ENCODE results near the gene DPP10. TPM values are rescaled to one million over a fixed set of nuclear protein-coding genes. Genes with fewer than 3 reads are reported as not detected.
"Not testable (repeated sequence)": the region's sequence is repeated elsewhere in the genome, so short reads cannot be mapped to it uniquely, and the experiment has no call there.

Gene DPP10
- total and polyA plus RNA-seq, 4 experiments from 2014 or later, result not detected

DNA sequence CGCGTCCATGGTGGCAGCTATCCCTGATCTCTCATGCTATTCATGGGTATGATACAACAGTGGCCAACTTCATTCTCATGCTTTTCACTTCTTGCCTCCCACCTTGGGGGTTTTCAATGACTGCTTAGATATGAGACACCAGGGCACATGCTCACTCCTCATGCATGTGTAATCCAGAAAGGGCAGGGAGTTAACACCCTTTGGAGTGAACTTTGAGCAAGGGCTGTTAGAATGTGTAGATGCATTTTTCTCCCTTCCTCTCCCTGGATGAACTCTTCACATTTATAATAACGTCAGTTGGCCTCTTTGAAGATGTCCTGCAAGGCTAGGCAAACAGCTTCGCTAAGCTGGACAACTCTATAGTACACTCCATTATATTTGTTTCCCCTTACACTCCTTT is 56.7 kb downstream of the DPP10 start:
- no peaks in the 10 kb centered on the region for H3K4me1 Mint-ChIP-seq
- POLR2A ChIA-PET (ENCODE audit: partially characterized antibody), result no interaction called here

DNA sequence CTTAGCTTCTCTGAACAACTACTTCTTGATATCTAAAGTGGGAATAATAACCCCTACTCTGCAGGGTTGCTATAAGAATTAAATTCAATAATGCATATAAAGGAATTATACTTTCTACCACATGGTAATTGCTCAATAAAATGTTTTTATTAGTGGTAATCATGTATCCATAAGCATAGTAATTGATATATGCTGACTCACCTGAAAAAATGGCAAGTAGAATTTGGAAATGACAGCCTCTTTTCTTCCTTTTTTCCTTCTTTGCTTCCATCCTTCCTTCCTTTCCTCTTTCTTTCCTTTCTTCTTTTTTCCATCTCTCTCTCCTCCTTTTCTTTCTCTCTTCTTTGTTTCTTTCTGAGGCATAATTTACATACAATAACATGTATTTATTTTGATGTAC is 65.3 kb downstream of the DPP10 start:
- Histone ChIP-seq H3K36me3 (ENCODE audit: insufficient read depth, low read length) (no peaks in the 10 kb centered on the region), H3K27me3 (ENCODE audit: insufficient read depth, low read length) (no peaks in the 10 kb centered on the region), H3K27ac (ENCODE audit: low read depth, low read length) (no peak overlapping the region), H3K4me3 (ENCODE audit: low read length in 2 of 2) (no peak overlapping the region), H3K9me3 (ENCODE audit: control insufficient read depth in 1 of 2, low read length in 2 of 2) (no peaks in the 10 kb centered on the region), H3K4me1 (ENCODE audit: insufficient read depth, low read length) (no peaks in the 10 kb centered on the region)
- peaks cover 0 to 1% (median 0%) of the 10 kb centered on the region in 8 donors for H3K9me3 Mint-ChIP-seq
- H3K36me3 Mint-ChIP-seq, result no peaks in the 10 kb centered on the region
- no peak overlapping the region for H3K27ac Mint-ChIP-seq
- ChIA-PET CTCF (ENCODE audit: partially characterized antibody) (no interaction called here), POLR2A (ENCODE audit: partially characterized antibody) (no interaction called here)
- no peak overlapping the region for H3K4me3 Mint-ChIP-seq
- H3K27me3 Mint-ChIP-seq, result peaks cover 2% of the 10 kb centered on the region in 2 donors
- no peak for DNase-seq
- no peaks in the 10 kb centered on the region for H3K4me1 Mint-ChIP-seq
- intact Hi-C loops (cut with micrococcal nuclease), result no loop called here

More for the DNA sequence above, 56.7 kb downstream of the DPP10 start:
- Histone ChIP-seq H3K9me3 (ENCODE audit: control insufficient read depth in 1 of 2, low read length in 2 of 2) (no peaks in the 10 kb centered on the region), H3K27me3 (ENCODE audit: insufficient read depth, low read length) (no peaks in the 10 kb centered on the region), H3K4me1 (ENCODE audit: insufficient read depth, low read length) (no peaks in the 10 kb centered on the region), H3K4me3 (ENCODE audit: low read length in 2 of 2) (no peak overlapping the region), H3K27ac (ENCODE audit: low read depth, low read length) (no peak overlapping the region), H3K36me3 (ENCODE audit: insufficient read depth, low read length) (no peaks in the 10 kb centered on the region)
- Mint-ChIP-seq H3K27ac (no peak overlapping the region), H3K36me3 (no peaks in the 10 kb centered on the region), H3K4me3 (no peak overlapping the region), H3K27me3 (no peaks in the 10 kb centered on the region), H3K9me3 (peaks cover 0 to 2% (median 0%) of the 10 kb centered on the region in 8 donors)
- CTCF ChIA-PET (ENCODE audit: partially characterized antibody), result no interaction called here
- no peak for DNase-seq
- intact Hi-C loops (cut with micrococcal nuclease), result no loop called here

DNA sequence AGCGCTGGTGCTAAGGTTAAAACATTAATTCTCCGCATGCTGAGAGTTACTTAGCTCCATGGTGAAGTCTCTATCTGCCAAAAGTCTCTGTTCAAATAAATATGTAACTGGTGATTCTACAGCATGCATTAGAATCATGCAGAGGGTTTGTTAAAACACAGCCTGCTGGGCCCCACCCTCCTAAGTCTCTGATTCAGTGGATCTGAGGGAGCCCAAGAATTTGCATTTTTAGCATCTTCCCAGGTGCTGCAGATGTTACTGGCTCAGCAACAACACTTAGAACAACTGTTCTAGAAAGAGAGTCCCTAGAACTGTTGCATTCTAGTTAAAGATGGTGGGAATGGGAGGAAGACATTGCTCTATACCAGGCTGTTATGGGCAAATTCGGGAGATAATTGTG is 73.4 kb downstream of the DPP10 start:
- ChIA-PET POLR2A (ENCODE audit: partially characterized antibody) (no interaction called here), CTCF (ENCODE audit: partially characterized antibody) (no interaction called here)
- H3K36me3 Mint-ChIP-seq, result no peaks in the 10 kb centered on the region
- H3K4me3 ChIP-seq (ENCODE audit: low read length in 2 of 2), result no peak overlapping the region
- H3K27me3 ChIP-seq (ENCODE audit: insufficient read depth, low read length), result no peaks in the 10 kb centered on the region
- H3K27me3 Mint-ChIP-seq, result peaks cover 0 to 2% of the 10 kb centered on the region in 2 donors
- H3K27ac Mint-ChIP-seq, result no peak overlapping the region
- no peaks in the 10 kb centered on the region for H3K4me1 ChIP-seq (ENCODE audit: insufficient read depth, low read length)
- H3K36me3 ChIP-seq (ENCODE audit: insufficient read depth, low read length), result no peaks in the 10 kb centered on the region
- H3K9me3 Mint-ChIP-seq, result no peaks in the 10 kb centered on the region
- intact Hi-C loops (cut with micrococcal nuclease), result no loop called here
- H3K4me1 Mint-ChIP-seq, result no peaks in the 10 kb centered on the region
- H3K27ac ChIP-seq (ENCODE audit: low read depth, low read length), result no peak overlapping the region
- DNase-seq, result no peak
- H3K9me3 ChIP-seq (ENCODE audit: control insufficient read depth in 1 of 2, low read length in 2 of 2), result no peaks in the 10 kb centered on the region
- no peak overlapping the region for H3K4me3 Mint-ChIP-seq

DNA sequence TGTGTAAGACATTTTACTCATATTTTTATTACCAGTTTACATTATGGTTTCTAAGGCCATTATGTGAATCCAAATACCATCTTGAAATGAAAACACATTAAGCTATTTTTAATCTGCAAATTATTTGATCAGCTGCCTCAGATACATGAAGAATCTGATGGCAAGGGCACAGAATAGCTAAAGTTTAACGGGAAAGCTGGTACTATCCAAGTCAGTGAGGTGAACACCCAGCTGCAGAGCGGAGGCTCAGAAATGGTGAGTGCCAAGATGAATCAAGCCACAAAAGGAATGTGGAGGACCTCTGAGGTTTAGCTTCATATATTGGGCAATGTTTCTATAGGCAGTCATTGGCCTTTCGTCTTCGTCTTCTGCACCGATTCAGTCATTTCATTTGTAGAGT is 75.1 kb downstream of the DPP10 start:
- Histone ChIP-seq H3K27me3 (ENCODE audit: insufficient read depth, low read length) (no peaks in the 10 kb centered on the region), H3K4me3 (ENCODE audit: low read length in 2 of 2) (no peak overlapping the region), H3K9me3 (ENCODE audit: control insufficient read depth in 1 of 2, low read length in 2 of 2) (no peaks in the 10 kb centered on the region), H3K36me3 (ENCODE audit: insufficient read depth, low read length) (no peaks in the 10 kb centered on the region), H3K4me1 (ENCODE audit: insufficient read depth, low read length) (no peaks in the 10 kb centered on the region), H3K27ac (ENCODE audit: low read depth, low read length) (no peak overlapping the region)
- Mint-ChIP-seq H3K4me3 (no peak overlapping the region), H3K36me3 (no peaks in the 10 kb centered on the region), H3K4me1 (no peaks in the 10 kb centered on the region), H3K27ac (no peak overlapping the region), H3K9me3 (no peaks in the 10 kb centered on the region), H3K27me3 (peaks cover 0 to 2% of the 10 kb centered on the region in 2 donors)
- ChIA-PET CTCF (ENCODE audit: partially characterized antibody) (no interaction called here), POLR2A (ENCODE audit: partially characterized antibody) (no interaction called here)
- DNase-seq, result no peak
- intact Hi-C loops (cut with micrococcal nuclease), result no loop called here

DNA sequence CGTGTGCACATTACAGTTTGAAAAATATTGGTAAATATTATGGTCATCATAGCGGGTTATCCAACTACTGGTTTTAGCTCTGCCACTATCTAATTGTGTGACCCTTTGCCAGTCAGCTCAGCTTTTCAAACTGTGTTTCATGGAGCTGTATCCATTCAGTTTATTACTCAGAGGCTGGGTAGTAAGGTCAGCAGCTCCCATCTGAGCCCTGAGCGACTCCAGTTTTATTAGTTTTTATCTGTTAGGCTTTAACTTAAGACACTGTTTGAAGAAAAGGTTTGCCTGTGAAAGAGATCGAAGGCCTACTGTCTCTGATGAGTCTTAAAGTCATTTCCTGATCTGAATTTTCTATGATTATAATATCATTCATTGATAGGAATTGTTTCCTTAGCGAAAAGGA is 76.3 kb downstream of the DPP10 start:
- peaks cover 0 to 2% of the 10 kb centered on the region in 2 donors for H3K27me3 Mint-ChIP-seq
- H3K36me3 Mint-ChIP-seq, result no peaks in the 10 kb centered on the region
- ChIA-PET POLR2A (ENCODE audit: partially characterized antibody) (no interaction called here), CTCF (ENCODE audit: partially characterized antibody) (no interaction called here)
- Histone ChIP-seq H3K27me3 (ENCODE audit: insufficient read depth, low read length) (no peaks in the 10 kb centered on the region), H3K4me3 (ENCODE audit: low read length in 2 of 2) (no peak overlapping the region), H3K36me3 (ENCODE audit: insufficient read depth, low read length) (no peaks in the 10 kb centered on the region), H3K4me1 (ENCODE audit: insufficient read depth, low read length) (no peaks in the 10 kb centered on the region), H3K27ac (ENCODE audit: low read depth, low read length) (no peak overlapping the region), H3K9me3 (ENCODE audit: control insufficient read depth in 1 of 2, low read length in 2 of 2) (no peaks in the 10 kb centered on the region)
- no peak overlapping the region for H3K27ac Mint-ChIP-seq
- no peak for DNase-seq
- H3K4me3 Mint-ChIP-seq, result no peak overlapping the region
- no peaks in the 10 kb centered on the region for H3K9me3 Mint-ChIP-seq
- intact Hi-C loops (cut with micrococcal nuclease), result no loop called here
- H3K4me1 Mint-ChIP-seq, result no peaks in the 10 kb centered on the region

DNA sequence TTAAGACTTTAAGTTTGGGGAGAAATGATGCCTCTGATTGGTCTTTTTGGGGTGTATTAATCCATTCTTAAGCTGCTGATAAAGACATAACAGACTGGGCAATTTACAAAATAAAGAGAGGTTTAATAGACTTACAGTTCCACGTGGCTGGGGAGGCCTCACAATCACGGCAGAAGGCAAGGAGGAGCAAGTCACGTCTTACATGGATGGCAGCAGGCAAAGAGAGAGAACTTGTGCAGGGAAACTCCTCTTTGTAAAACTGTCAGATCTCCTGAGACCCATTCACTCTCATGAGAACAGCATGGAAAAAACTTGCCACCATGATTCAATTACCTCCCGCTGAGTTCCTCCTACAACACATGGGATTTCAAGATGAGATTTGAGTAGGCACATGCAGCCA is 80.2 kb downstream of the DPP10 start:
- CTCF ChIA-PET (ENCODE audit: partially characterized antibody); H3K27me3 ChIP-seq (ENCODE audit: insufficient read depth, low read length); DNase-seq; H3K4me1 ChIP-seq (ENCODE audit: insufficient read depth, low read length); H3K27ac ChIP-seq (ENCODE audit: low read depth, low read length); POLR2A ChIA-PET (ENCODE audit: partially characterized antibody); H3K9me3 ChIP-seq (ENCODE audit: control insufficient read depth in 1 of 2, low read length in 2 of 2); H3K27me3 Mint-ChIP-seq; H3K4me3 ChIP-seq (ENCODE audit: low read length in 2 of 2); H3K9me3 Mint-ChIP-seq; H3K4me3 Mint-ChIP-seq; H3K36me3 Mint-ChIP-seq; H3K4me1 Mint-ChIP-seq; H3K27ac Mint-ChIP-seq; H3K36me3 ChIP-seq (ENCODE audit: insufficient read depth, low read length); intact Hi-C loops (cut with micrococcal nuclease): not testable (repeated sequence)

DNA sequence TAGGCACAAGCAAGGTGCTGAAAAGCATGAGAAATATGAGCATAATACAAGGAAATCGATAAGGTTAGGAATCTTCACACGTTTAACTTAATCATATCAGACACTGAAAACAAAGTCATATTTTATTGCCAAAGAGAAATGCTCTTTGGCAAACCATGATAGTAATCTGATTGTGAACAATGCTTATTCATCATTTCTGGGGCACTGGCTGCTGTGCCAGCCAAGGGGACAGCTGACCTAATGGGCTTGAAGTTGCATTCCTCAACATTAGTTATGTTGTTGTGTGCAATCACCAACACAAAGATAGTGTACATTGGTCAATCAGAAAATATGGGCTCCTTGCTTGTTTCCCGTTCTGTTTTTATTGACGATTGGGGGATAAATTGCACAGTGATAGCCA is 83.5 kb downstream of the DPP10 start:
- POLR2A ChIA-PET (ENCODE audit: partially characterized antibody), result no interaction called here
- Histone ChIP-seq H3K36me3 (ENCODE audit: insufficient read depth, low read length) (no peaks in the 10 kb centered on the region), H3K27me3 (ENCODE audit: insufficient read depth, low read length) (no peaks in the 10 kb centered on the region), H3K4me1 (ENCODE audit: insufficient read depth, low read length) (no peaks in the 10 kb centered on the region), H3K9me3 (ENCODE audit: control insufficient read depth in 1 of 2, low read length in 2 of 2) (no peaks in the 10 kb centered on the region), H3K4me3 (ENCODE audit: low read length in 2 of 2) (no peak overlapping the region), H3K27ac (ENCODE audit: low read depth, low read length) (no peak overlapping the region)
- Mint-ChIP-seq H3K36me3 (no peaks in the 10 kb centered on the region), H3K9me3 (peaks cover 0 to 5% (median 0%) of the 10 kb centered on the region in 8 donors), H3K4me3 (no peak overlapping the region), H3K27ac (no peak overlapping the region), H3K4me1 (no peaks in the 10 kb centered on the region), H3K27me3 (peaks cover 2% of the 10 kb centered on the region in 2 donors)
- CTCF ChIA-PET (ENCODE audit: partially characterized antibody), result no interaction called here
- DNase-seq, result no peak
- intact Hi-C loops (cut with micrococcal nuclease), result no loop called here

DNA sequence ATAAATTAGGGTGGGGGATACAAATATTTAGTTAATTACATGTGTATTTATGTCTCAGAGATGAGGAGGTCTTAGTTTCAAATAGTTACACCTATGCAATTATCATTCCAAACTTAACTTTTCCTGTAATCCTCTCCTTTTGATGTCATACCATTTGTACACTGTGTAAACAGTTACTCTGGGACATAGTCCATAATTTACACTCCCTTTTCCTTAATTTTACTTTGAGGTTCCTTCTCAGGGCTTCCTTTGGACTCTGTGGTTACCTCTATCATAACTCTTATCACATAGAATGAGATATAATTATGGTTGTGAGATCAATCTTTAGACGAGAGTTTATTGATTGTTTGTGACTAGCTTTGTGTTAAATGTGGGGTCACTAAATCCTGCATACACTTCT is 84.4 kb downstream of the DPP10 start:
- CTCF ChIA-PET (ENCODE audit: partially characterized antibody), result interaction anchor here (1.2 kb wide), 1 partner anchor 16 kb away, joined by 3 read pairs; no protein-coding TSS in a partner anchor
- POLR2A ChIA-PET (ENCODE audit: partially characterized antibody), result no interaction called here
- Histone ChIP-seq H3K36me3 (ENCODE audit: insufficient read depth, low read length) (no peaks in the 10 kb centered on the region), H3K27ac (ENCODE audit: low read depth, low read length) (no peak overlapping the region), H3K27me3 (ENCODE audit: insufficient read depth, low read length) (no peaks in the 10 kb centered on the region), H3K4me3 (ENCODE audit: low read length in 2 of 2) (no peak overlapping the region), H3K4me1 (ENCODE audit: insufficient read depth, low read length) (no peaks in the 10 kb centered on the region), H3K9me3 (ENCODE audit: control insufficient read depth in 1 of 2, low read length in 2 of 2) (no peaks in the 10 kb centered on the region)
- intact Hi-C loops (cut with micrococcal nuclease), result no loop called here
- DNase-seq, result no peak
- Mint-ChIP-seq H3K27me3 (peaks cover 2% of the 10 kb centered on the region in 2 donors), H3K27ac (no peak overlapping the region), H3K9me3 (peaks cover 0 to 7% (median 0%) of the 10 kb centered on the region in 8 donors), H3K36me3 (no peaks in the 10 kb centered on the region), H3K4me1 (no peaks in the 10 kb centered on the region), H3K4me3 (no peak overlapping the region)

All from CD4-positive, alpha-beta memory T cell (primary cell).